Tibial nerve (tissue), 4 donors: Measurements from ENCODE around the gene LRRC74A. TPM values are rescaled to one million over a fixed set of nuclear protein-coding genes. Genes with fewer than 3 reads are reported as not detected.

Experiments
- DNase-seq, 2 donors: peaks; one replicate each; pipeline ENCODE4 v3.0.0-alpha.2; 2019; ENCODE audit warnings: low spot score in 2 of 2
- H3K27ac ChIP-seq, 4 donors: fragments of 200-600 bp; sonication (generic) in 3 of 4; one replicate each; pipeline ENCODE4 v1.5.1; 2017 to 2019; ENCODE audit warnings: mild to moderate bottlenecking in 1 of 4
- H3K27me3 ChIP-seq, 2 donors: fragments of 200-600 bp; sonication (generic) in 1 of 2; one replicate each; pipeline versions ENCODE4 v1.5.1 to v1.6.0; 2017 to 2019
- H3K36me3 ChIP-seq, 3 donors: fragments of 200-600 bp; sonication (generic); one replicate each; pipeline ENCODE4 v1.5.1; 2018 to 2019
- H3K4me1 ChIP-seq, 4 donors: fragments of 200-600 bp; sonication (generic) in 3 of 4; one replicate each; pipeline ENCODE4 v1.5.1; 2017 to 2019
- H3K4me3 ChIP-seq, 4 donors: fragments of 200-600 bp; sonication (generic) in 3 of 4; one replicate each; pipeline ENCODE4 v1.5.1; 2017 to 2019; ENCODE audit warnings: mild to moderate bottlenecking in 1 of 4, moderate library complexity in 1 of 4
- H3K9me3 ChIP-seq, 4 donors: fragments of 200-600 bp; sonication (generic) in 3 of 4; one replicate each; pipeline ENCODE4 v1.5.1; 2017 to 2019
- EP300 ChIP-seq, 2 donors: sonication (generic); formaldehyde crosslinking; IDR thresholded peaks; one replicate each; pipeline ENCODE4 v1.6.1; 2017; ENCODE audit warnings: antibody characterized with exemption in 2 of 2, mild to moderate bottlenecking in 1 of 2
- POLR2A ChIP-seq, 2 donors: fragments of 450-650 bp; IDR thresholded peaks; one replicate each; pipeline ENCODE4 v1.6.1; 2017; ENCODE audit warnings: antibody characterized with exemption in 2 of 2, mild to moderate bottlenecking in 2 of 2, moderate library complexity in 2 of 2
- WGBS, 2 donors: methylation state at CpG; one replicate each; pipeline ENCODE4 v1.1.5; 2018; 5-methylcytosine and 5-hydroxymethylcytosine counted together
- total RNA-seq, 4 donors: library from RNA; depleted of rRNA; stranded (reverse); fragments of >200 nt; gene quantifications; one replicate each; pipeline ENCODE4 v1.1.0, GENCODE V29; 2016
- TF ChIP-seq, protein P1 (sequence below), 5 experiments: fragments of 200-600 bp in 3 of 5; fragments of 450-650 bp in 2 of 5; sonication (generic) in 3 of 5; IDR thresholded peaks; one replicate each; pipeline ENCODE4 v1.5.1; 2016 to 2019; ENCODE audit warnings: antibody characterized with exemption in 5 of 5, mild to moderate bottlenecking in 3 of 5, moderate library complexity in 2 of 5

LRRC74A gene
- total RNA-seq, 4 donors from 2014 or later = not detected

DNA sequence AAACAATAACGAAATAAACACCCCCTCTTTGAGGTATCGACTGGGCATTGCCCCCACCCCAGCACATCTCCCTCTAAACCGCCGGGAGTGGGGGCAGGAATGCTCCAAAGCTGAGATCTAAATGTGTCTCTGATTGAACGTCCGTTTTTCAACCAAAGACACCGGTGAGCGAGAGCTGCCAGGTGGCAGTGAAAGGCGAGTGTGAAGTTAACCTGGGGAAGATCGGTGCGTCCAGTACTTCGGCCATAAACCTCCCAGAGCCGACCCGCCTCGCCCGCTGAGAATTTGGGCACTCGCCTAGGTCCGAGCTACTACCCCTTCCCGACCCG is 14.2 kb upstream of the LRRC74A start:
- Histone ChIP-seq H3K4me1 (peaks cover 0 to 35% (median 9%) of the 10 kb centered on the region in 4 donors), H3K36me3 (peaks cover 0 to 24% (median 0%) of the 10 kb centered on the region in 3 donors), H3K27me3 (no peaks in the 10 kb centered on the region), H3K9me3 (no peaks in the 10 kb centered on the region), H3K4me3 (peak overlapping the region; percentile 74 to 88 (median 80)), H3K27ac (peak overlapping the region; percentile 78 to 95 (median 90))
- WGBS, 2 donors = 0 to 1% methylated on average over 20 of the region's 20 CpGs
- TF ChIP-seq POLR2A (IDR thresholded peaks at IDR 0.05) = no peak
- TF ChIP-seq, protein P1, sequence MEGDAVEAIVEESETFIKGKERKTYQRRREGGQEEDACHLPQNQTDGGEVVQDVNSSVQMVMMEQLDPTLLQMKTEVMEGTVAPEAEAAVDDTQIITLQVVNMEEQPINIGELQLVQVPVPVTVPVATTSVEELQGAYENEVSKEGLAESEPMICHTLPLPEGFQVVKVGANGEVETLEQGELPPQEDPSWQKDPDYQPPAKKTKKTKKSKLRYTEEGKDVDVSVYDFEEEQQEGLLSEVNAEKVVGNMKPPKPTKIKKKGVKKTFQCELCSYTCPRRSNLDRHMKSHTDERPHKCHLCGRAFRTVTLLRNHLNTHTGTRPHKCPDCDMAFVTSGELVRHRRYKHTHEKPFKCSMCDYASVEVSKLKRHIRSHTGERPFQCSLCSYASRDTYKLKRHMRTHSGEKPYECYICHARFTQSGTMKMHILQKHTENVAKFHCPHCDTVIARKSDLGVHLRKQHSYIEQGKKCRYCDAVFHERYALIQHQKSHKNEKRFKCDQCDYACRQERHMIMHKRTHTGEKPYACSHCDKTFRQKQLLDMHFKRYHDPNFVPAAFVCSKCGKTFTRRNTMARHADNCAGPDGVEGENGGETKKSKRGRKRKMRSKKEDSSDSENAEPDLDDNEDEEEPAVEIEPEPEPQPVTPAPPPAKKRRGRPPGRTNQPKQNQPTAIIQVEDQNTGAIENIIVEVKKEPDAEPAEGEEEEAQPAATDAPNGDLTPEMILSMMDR (IDR thresholded peaks at IDR 0.05) = no peak
- no peak for TF ChIP-seq EP300 (IDR thresholded peaks at IDR 0.05)
- no peak for DNase-seq

DNA sequence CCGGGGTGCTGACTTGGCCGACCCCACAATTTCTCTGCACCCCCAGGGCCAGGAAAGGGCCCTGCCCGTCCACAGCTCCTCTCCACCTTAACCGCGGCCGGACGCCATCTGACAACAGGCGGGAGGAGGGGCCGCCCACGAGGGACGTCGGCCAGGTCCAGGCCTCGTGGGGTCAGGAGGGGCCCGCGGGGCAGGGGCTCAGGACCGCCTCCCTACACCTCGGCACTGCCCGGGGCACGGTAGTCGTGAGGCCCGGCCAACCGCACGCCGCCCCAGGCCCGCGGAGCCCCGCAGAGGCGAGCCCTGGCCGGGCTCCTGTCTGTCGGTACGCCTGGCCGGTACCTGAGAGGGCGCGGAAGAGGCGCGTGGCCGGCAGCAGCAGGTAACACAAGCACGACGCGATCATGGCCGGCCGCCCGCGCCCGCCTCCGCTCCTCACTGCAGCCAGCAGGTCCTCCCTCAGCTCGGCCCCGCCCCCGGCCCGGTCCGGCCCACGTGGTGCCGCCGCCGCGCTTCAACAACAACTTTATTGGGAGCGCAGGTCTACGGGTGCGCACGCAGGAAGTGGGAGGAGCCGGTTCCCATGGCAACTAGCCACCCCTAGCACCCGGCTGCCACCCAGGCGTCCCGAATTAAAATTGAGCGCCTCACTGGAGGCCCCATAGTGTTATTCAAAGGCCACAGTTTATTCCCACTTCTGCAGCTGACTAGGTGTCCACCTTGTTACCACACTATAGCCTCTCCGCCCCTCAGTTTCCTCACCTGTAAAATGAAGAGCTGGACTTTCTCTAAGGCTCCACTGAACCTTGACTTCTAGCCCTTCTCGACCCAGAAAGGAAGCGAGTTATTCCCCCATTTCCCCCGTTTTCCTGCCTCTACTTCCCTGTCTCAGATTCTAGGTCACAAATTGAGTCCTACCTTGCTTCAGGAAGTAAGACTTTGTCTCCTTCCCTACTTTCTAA is 13.5 kb upstream of the LRRC74A start, which contains the start of gene ANGEL1:
TSS of gene ANGEL1 (minus strand) at position 461 of the 962 bp plus-strand sequence. CDS start at position 406, 55 bp downstream.
- TF ChIP-seq POLR2A (IDR thresholded peaks at IDR 0.05) = peak; percentile 74 to 88
- TF ChIP-seq, protein P1 (IDR thresholded peaks at IDR 0.05) = peak in 2 of 5 experiments; percentile 23 to 50
- TF ChIP-seq EP300 (IDR thresholded peaks at IDR 0.05) = peak; percentile 71 to 85
- DNase-seq = peak; percentile 92 to 94
- H3K36me3 ChIP-seq = peaks cover 0 to 18% (median 0%) of the 10 kb centered on the region in 3 donors
- H3K4me3 ChIP-seq = peak within 1 kb of the TSS; percentile 74 to 88 (median 80)
- 10 to 15% methylated on average over 15 to 29 of the region's 69 CpGs for WGBS, 2 donors
- peak within 1 kb of the TSS; percentile 78 to 95 (median 90) for H3K27ac ChIP-seq
- no peaks in the 10 kb centered on the region for H3K27me3 ChIP-seq
- peaks cover 0 to 35% (median 9%) of the 10 kb centered on the region in 4 donors for H3K4me1 ChIP-seq
- no peaks in the 10 kb centered on the region for H3K9me3 ChIP-seq

DNA sequence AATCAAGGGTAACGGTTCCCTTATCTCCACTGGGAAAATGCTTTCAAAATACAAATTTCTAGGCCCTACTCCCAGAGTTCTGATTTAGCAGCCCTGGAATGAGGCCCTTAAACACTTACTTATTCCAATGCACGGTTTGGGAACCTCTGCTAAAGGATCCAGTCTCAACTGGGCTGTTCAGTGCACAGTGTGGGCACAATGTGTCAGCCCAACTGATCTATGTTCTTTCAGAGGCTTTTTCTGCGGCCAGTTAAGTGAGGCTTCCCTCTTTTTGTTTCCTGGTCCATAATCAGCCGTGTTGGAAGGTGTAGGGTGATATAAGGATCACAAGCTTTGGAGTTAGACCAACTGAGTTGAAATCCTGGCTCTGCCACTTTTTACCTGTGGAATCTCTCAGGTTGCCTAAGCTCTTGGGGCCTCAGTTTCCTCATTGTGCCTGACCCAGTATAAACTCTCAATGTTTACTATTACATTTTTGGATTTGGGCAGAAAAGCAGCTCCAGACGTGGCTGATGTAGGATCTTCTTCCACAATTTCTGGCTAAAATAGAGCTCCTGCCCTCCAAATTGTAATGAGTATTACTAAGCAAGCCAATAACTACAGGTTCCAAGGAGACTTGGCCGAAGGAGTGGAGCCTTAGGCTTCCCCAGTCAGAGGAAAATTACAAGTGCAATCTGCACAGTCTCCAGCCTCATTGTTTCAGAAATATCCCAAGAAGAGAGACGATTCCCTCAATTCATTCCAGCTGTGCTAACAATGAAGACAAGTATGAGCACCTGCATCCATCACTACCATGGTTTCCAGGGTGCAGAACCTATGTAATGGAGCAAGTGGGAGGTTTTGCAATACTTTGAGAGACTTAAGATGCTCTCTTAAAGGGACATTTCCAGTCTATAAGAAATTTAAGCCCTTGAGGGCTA is 11.2 kb upstream of the LRRC74A start:
- Histone ChIP-seq H3K27ac (peak overlapping the region in 1 of 4 donors; percentile 60), H3K36me3 (no peaks in the 10 kb centered on the region), H3K27me3 (no peaks in the 10 kb centered on the region), H3K4me3 (no peak overlapping the region), H3K9me3 (no peaks in the 10 kb centered on the region), H3K4me1 (peaks cover 0 to 32% (median 9%) of the 10 kb centered on the region in 4 donors)
- 58 to 64% methylated on average over 7 of the region's 7 CpGs for WGBS, 2 donors
- DNase-seq = no peak
- TF ChIP-seq POLR2A (IDR thresholded peaks at IDR 0.05) (no peak), EP300 (IDR thresholded peaks at IDR 0.05) (no peak)
- TF ChIP-seq, protein P1 (IDR thresholded peaks at IDR 0.05) = no peak

DNA sequence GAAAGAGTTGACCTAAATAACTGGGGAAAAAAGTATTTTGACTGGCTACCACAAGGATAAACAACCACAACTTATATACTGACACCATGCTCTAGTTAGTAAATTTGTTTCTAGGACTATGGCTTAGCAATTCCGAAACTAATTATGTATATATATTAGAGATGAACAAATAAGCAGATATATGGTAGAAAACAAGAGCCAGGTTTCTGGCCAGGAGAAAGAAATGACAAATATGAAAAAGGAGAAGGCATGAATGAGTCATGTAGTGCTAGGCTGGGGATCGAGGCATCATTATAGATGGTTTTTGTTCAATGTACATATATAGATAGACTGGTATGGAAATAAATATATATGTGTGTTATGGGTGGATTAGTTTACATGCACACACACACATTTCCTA is 5.5 kb upstream of the LRRC74A start:
- no peak for TF ChIP-seq POLR2A (IDR thresholded peaks at IDR 0.05)
- TF ChIP-seq EP300 (IDR thresholded peaks at IDR 0.05) = no peak
- TF ChIP-seq, protein P1 (IDR thresholded peaks at IDR 0.05) = no peak
- WGBS, 2 donors = 83 to 92% methylated on average over 2 of the region's 2 CpGs
- no peak overlapping the region for H3K4me3 ChIP-seq

More for the DNA sequence above, 5.5 kb upstream of the LRRC74A start:
- Histone ChIP-seq H3K27me3 (no peaks in the 10 kb centered on the region), H3K9me3 (no peaks in the 10 kb centered on the region), H3K36me3 (no peaks in the 10 kb centered on the region), H3K27ac (no peak overlapping the region), H3K4me1 (no peaks in the 10 kb centered on the region)
- DNase-seq = no peak
